Mesodermal cell (in vitro differentiated cells): Measurements from ENCODE around the gene TMC2.

ENCODE experiments used
- H3K27ac ChIP-seq: 2 replicates; pipeline ENCODE4 v1.7.0; 2013; ENCODE audit warnings: mild to moderate bottlenecking, low read depth, low read length, moderate library complexity; ENCODE audit not compliant: severe bottlenecking
- H3K36me3 ChIP-seq: 2 replicates; pipeline ENCODE4 v1.7.1; 2013; ENCODE audit warnings: mild to moderate bottlenecking, low read length, moderate library complexity; ENCODE audit not compliant: control insufficient read depth, insufficient read depth
- H3K4me1 ChIP-seq: one replicate; pipeline ENCODE4 v1.7.1; 2013; ENCODE audit warnings: mild to moderate bottlenecking, low read length; ENCODE audit not compliant: insufficient read depth, control insufficient read depth, poor library complexity, severe bottlenecking
- H3K4me3 ChIP-seq: 2 replicates; pipeline ENCODE4 v1.7.0; 2013; ENCODE audit warnings: low read length, control low read depth, mild to moderate bottlenecking; ENCODE audit not compliant: insufficient read depth, poor library complexity, severe bottlenecking; ENCODE audit errors: extremely low read depth
- H3K9me3 ChIP-seq: 2 replicates; pipeline ENCODE4 v1.7.1; 2013; ENCODE audit warnings: mild to moderate bottlenecking, low read length, moderate library complexity; ENCODE audit not compliant: control insufficient read depth
- WGBS, 2 experiments: methylation state at CpG; one replicate each; pipeline ENCODE4 v1.1.5; 2013; ENCODE audit warnings: missing lambda C conversion rate in 2 of 2; ENCODE audit not compliant: insufficient coverage in 2 of 2; 5-methylcytosine and 5-hydroxymethylcytosine counted together

Gene TMC2

DNA sequence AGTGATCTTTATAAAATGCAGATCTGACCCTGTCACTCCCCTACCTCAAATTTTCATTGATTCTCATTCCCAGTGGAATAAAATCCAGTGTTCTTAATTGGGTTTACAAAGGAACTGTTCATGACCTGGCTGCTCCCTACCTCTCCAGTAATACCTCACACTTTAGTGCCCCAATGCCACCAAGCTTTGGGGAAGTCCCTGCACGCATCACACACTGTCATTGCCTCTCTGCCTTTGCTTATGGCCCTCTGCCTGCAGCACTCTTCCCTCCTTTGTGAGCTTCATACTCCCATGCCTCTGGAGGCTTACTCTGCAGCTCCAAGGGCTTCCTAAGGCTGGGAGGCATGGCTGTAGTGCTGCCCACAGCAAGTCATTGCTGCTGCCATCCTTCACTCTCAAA, 57.4 kb downstream of the TMC2 start:
- no peaks in the 10 kb centered on the region for H3K9me3 ChIP-seq
- no peak overlapping the region for H3K4me3 ChIP-seq
- peaks cover 4% of the 10 kb centered on the region for H3K4me1 ChIP-seq
- 67 to 100% methylated on average over 1 of the region's 1 CpG for WGBS, 2 experiments
- H3K27ac ChIP-seq = no peak overlapping the region
- H3K36me3 ChIP-seq = no peaks in the 10 kb centered on the region

DNA sequence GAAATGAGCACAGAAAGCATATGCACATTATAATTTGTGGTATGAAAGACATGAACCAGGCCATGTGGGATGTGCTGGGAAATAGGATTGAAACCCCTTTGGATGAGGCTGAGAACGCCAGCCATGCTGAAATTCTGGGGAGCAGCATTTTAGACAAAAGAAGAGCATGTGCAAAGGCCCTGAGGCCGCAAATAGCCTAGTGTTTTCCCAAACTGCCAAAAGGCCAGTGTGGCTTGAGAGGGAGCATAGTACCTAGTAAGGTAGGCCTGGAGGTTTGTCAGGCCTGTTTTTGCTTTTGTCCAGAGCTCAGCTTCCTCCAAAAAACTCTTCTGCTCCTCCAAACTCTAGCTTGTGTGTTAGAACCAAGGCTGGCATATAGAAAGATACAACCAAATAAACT, 58.7 kb downstream of the TMC2 start:
- Histone ChIP-seq H3K36me3 (no peaks in the 10 kb centered on the region), H3K4me1 (peaks cover 4% of the 10 kb centered on the region), H3K9me3 (no peaks in the 10 kb centered on the region), H3K27ac (no peak overlapping the region), H3K4me3 (no peak overlapping the region)
- 90 to 97% methylated on average over 2 of the region's 2 CpGs for WGBS, 2 experiments

DNA sequence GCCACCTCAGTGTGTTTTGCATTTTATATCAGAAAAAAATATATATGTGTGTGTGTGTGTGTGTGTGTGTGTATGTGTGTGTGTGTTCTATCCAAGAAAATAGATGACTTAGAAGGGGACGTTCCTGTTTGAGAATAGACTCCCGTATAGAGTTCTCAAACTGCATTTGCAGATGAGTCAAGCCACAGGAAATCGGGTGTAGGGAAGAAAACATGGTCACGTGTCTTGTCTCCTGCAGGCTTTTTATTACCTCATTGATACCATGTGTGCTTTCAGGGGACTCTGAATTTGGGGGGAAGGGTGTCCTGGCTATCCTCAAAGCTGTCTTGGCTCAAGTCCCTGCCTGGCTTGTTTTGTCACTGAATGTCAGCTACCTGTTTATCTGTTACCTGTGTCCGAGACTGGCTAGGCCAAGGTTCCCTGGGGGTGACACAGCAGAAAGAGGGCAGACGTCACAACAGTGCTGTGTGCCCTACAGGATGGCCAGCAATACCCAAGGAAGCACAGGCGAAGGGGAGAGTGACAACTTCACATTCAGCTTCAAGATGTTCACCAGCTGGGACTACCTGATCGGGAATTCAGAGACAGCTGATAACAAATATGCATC, 60.4 kb downstream of the TMC2 start:
- no peaks in the 10 kb centered on the region for H3K9me3 ChIP-seq

DNA sequence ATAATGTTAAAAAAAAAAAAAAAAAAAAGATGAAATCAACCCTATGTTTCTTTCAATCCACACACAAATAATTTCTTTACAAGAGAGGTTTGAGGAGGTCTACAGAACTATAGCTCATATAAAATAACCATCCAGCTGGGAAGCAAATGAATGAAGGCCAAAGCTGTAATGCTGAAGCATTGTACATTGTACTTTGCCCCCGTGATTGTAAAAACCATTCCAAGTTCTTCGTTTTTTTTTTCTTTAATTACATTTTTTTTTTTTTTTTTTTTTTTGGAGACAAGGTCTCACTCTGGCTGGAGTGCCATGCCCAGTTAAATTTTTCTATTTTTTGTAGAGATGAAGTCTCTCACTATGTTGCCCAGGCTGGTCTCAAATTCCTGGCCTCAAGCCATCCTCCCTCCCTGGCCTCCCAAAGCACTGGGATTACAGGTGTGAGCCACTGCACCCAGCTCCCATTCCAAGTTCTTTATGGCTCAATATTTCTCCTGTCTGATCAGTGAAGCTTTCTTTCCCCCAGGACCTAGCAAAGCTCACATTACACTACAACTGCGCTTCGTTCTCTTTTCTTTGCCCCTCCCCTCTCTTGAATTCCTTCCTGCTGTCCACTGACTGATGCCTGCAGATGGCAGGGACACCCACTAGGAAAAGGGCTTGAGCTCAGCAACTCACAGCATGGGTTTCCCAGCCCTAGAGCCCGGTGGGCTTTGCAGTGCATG, 63.1 kb downstream of the TMC2 start:
- WGBS, 2 experiments = 29 to 42% methylated on average over 2 to 3 of the region's 5 CpGs
- peaks cover 4% of the 10 kb centered on the region for H3K4me1 ChIP-seq
- H3K36me3 ChIP-seq = no peaks in the 10 kb centered on the region
- no peaks in the 10 kb centered on the region for H3K9me3 ChIP-seq
- H3K27ac ChIP-seq = no peak overlapping the region
- H3K4me3 ChIP-seq = no peak overlapping the region

More for the DNA sequence above, 60.4 kb downstream of the TMC2 start:
- H3K4me1 ChIP-seq = peaks cover 4% of the 10 kb centered on the region
- H3K4me3 ChIP-seq = no peak overlapping the region
- H3K27ac ChIP-seq = no peak overlapping the region
- WGBS, 2 experiments = 70 to 82% methylated on average over 6 to 8 of the region's 8 CpGs
- no peaks in the 10 kb centered on the region for H3K36me3 ChIP-seq

DNA sequence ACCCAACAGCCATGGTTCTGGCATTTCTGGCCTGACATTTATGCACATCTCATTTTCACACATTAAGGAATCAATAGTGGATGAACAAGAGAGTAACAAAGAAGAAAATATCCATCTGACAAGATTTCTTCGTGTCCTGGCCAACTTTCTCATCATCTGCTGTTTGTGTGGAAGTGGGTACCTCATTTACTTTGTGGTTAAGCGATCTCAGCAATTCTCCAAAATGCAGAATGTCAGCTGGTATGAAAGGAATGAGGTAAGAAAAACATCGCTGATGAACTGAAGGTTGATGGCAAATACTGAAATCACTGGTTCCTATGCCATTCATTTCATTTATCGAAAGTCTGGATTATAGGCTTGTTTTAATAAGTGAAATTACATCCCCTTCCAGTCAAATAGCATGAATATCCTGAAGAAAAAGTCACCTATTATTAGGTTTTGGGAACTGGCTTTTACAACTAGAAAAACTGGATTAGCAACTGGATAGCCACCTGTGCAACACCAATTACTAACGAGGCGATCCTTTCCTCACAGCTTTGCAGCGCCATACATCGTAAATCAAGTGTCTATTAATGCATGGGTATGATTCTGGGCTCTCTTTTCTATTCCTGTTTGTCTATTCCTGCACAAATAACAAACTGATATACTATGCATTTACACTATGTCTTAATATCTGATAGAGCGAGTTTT, 65.8 kb downstream of the TMC2 start:
- no peaks in the 10 kb centered on the region for H3K36me3 ChIP-seq
- peaks cover 8% of the 10 kb centered on the region for H3K9me3 ChIP-seq
- no peak overlapping the region for H3K27ac ChIP-seq
- H3K4me3 ChIP-seq = no peak overlapping the region
- no peaks in the 10 kb centered on the region for H3K4me1 ChIP-seq
- WGBS, 2 experiments = 94 to 100% methylated on average over 2 to 5 of the region's 9 CpGs

DNA sequence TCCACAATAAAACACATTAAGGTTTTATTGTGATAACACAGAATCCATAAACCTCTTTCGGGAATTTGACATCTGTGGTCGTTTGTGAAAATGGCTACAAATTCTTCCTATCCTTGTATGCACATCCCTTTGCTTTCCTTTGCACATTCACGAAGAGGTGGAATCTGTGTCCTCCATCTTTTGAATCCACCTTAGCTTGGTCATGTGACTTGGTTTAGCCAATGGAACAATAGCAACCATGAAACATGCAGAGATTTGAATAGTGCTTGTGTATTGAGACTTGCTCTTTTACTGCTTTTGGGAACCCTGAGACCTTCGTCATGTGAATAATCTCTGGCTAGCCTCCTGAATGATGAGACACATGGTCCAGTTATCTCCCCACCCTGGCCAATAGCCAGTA, 66.4 kb downstream of the TMC2 start:
- Histone ChIP-seq H3K4me1 (no peaks in the 10 kb centered on the region), H3K36me3 (no peaks in the 10 kb centered on the region), H3K27ac (no peak overlapping the region), H3K4me3 (no peak overlapping the region), H3K9me3 (peaks cover 8% of the 10 kb centered on the region)
- 88 to 95% methylated on average over 3 to 4 of the region's 4 CpGs for WGBS, 2 experiments

DNA sequence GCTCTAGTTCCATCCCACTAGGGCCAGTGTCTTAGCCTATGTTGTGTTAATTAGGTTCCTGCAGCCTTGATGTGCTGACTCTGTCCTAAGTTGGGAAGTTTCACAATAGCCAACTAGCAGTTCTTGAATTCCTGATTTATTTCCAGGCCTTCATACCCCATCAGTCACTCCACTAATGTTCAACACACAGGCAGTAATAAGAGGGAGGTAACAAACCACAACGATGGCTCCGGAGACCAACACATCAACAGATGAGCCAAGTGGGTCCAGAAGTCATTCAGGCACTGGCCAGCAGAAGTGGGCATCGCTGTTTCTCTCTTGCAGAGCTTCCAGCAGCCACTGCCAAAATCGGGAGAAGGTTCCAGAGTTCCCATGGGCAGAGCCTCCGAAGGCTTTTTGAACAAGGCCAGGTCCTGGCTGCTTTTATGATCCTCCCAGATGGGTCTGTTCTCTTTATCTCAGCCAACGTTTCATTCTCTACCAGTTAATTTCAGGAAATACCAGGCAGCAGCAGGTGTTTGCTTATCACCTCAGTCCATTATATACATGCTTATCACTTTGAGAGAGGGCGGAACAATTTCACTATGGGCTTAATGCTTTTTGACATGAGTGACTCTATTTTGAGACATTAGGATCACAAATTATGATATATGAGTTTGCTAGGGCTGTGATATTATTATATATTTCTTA, 67.6 kb downstream of the TMC2 start:
- no peak overlapping the region for H3K4me3 ChIP-seq
- no peaks in the 10 kb centered on the region for H3K4me1 ChIP-seq
- peaks cover 8% of the 10 kb centered on the region for H3K9me3 ChIP-seq
- no peaks in the 10 kb centered on the region for H3K36me3 ChIP-seq
- no peak overlapping the region for H3K27ac ChIP-seq
- 86 to 88% methylated on average over 5 to 6 of the region's 7 CpGs for WGBS, 2 experiments

DNA sequence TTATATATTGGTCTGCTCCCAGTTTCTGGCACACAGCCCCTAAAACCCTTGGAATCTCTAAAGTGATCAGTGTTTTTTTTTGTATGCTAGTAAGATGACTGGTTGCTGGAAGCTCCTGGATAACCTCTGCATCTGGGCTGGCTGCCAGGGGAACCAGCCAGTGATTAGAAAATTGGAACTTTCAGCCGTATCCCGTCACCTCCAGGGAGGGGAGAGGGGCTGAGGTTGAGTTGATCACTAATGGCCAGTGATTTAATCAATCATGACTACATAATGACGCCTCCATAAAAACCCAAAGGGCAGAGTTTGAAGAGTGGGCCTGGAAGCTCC, 68.1 kb downstream of the TMC2 start:
- peaks cover 8% of the 10 kb centered on the region for H3K9me3 ChIP-seq
- H3K36me3 ChIP-seq = no peaks in the 10 kb centered on the region
- WGBS, 2 experiments = no CpG with 5 or more reads among the region's 3 CpGs
- H3K4me1 ChIP-seq = no peaks in the 10 kb centered on the region
- no peak overlapping the region for H3K27ac ChIP-seq
- no peak overlapping the region for H3K4me3 ChIP-seq

DNA sequence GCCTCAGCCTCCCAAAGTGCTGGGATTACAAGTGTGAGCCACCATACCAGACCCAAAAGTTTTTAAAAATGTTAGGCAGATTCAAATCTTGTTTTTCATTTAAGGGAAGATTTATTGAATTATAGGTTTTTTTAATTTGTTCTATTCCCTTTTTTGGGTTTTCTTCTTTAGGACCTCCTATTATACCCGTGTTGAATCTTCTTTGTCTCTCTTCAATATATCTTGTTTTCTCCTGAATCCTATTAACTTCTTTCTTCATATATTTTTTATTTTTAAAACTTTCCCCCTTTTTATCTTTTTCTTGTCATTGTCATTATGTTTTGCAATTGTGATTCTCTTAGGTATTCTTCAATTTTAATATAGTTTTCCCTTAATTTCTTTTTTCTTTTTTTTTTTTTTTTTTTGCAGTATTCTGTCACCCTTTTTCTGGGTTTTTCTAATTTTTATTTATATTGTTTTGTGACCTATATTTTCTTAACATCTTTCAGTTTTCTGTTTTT, 70.2 kb downstream of the TMC2 start:
- no peaks in the 10 kb centered on the region for H3K36me3 ChIP-seq
- no CpG with 5 or more reads among the region's 1 CpG for WGBS, 2 experiments
- no peaks in the 10 kb centered on the region for H3K4me1 ChIP-seq
- no peak overlapping the region for H3K27ac ChIP-seq
- H3K9me3 ChIP-seq = peaks cover 8% of the 10 kb centered on the region
- H3K4me3 ChIP-seq = no peak overlapping the region

DNA sequence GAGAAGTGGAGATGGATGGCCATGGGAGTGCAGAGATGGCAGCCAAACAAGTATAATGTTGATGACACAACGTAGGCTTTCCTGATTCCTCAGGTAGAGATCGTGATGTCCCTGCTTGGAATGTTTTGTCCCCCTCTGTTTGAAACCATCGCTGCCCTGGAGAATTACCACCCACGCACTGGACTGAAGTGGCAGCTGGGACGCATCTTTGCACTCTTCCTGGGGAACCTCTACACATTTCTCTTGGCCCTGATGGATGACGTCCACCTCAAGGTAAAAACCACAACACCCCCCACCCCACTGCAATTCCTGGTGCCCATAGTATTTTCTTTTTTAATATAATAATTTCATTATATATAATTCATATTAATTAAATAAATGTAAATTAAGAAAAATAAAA, 74.0 kb downstream of the TMC2 start:
- peaks cover 8% of the 10 kb centered on the region for H3K9me3 ChIP-seq
- no peak overlapping the region for H3K4me3 ChIP-seq
- 91 to 92% methylated on average over 4 to 6 of the region's 6 CpGs for WGBS, 2 experiments
- H3K27ac ChIP-seq = no peak overlapping the region
- no peaks in the 10 kb centered on the region for H3K36me3 ChIP-seq
- no peaks in the 10 kb centered on the region for H3K4me1 ChIP-seq
